Osteocyte (in vitro differentiated cells): ENCODE measurements around the gene CLDN2. TPM values are rescaled to one million over a fixed set of nuclear protein-coding genes. Genes with fewer than 3 reads are reported as not detected.

ENCODE experiments used
- DNase-seq: peaks from one replicate; pipeline ENCODE4 v3.0.0; 2021; ENCODE audit warnings: mixed read lengths; ENCODE audit not compliant: unreplicated experiment; ENCODE audit errors: extremely low spot score
- H3K27ac Mint-ChIP-seq: one replicate; pipeline ENCODE4 v1.8.0; 2021; ENCODE audit warnings: mild to moderate bottlenecking, mixed read lengths; ENCODE audit not compliant: unreplicated experiment
- H3K27me3 Mint-ChIP-seq: one replicate; pipeline ENCODE4 v1.8.0; 2021; ENCODE audit warnings: mixed read lengths; ENCODE audit not compliant: unreplicated experiment
- H3K36me3 Mint-ChIP-seq: one replicate; pipeline ENCODE4 v1.8.0; 2021; ENCODE audit warnings: mixed read lengths; ENCODE audit not compliant: unreplicated experiment
- H3K4me1 Mint-ChIP-seq: one replicate; pipeline ENCODE4 v1.8.0; 2021; ENCODE audit warnings: mixed read lengths; ENCODE audit not compliant: unreplicated experiment
- H3K4me3 Mint-ChIP-seq: one replicate; pipeline ENCODE4 v1.8.0; 2021; ENCODE audit warnings: mild to moderate bottlenecking, moderate library complexity, mixed read lengths; ENCODE audit not compliant: unreplicated experiment
- H3K9me3 Mint-ChIP-seq: one replicate; pipeline ENCODE4 v1.8.0; 2021; ENCODE audit warnings: mixed read lengths; ENCODE audit not compliant: unreplicated experiment
- CTCF ChIP-seq: fragments of 200-600 bp; sonication (generic); IDR thresholded peaks from 2 replicates; pipeline ENCODE4 v1.5.0; 2021; ENCODE audit warnings: antibody characterized with exemption, mild to moderate bottlenecking, moderate library complexity
- total RNA-seq: library from RNA; stranded (reverse); gene quantifications from 2 replicates; pipeline ENCODE4 v1.2.1, GENCODE V29; 2021

CLDN2 gene
- total RNA-seq, 1 donor from 2014 or later: 0.11 TPM

- DNase-seq: no peak
- Mint-ChIP-seq H3K27me3 (no peaks in the 10 kb centered on the region), H3K36me3 (no peaks in the 10 kb centered on the region), H3K4me1 (peaks cover 30% of the 10 kb centered on the region), H3K27ac (no peak overlapping the region), H3K4me3 (no peak overlapping the region), H3K9me3 (no peaks in the 10 kb centered on the region)
- TF ChIP-seq CTCF: no peak
Observed at GRCh38 chrX:106899276-106899675, 20.9 kb upstream of the CLDN2 start.

- Mint-ChIP-seq H3K36me3 (no peaks in the 10 kb centered on the region), H3K4me3 (no peak overlapping the region), H3K27ac (no peak overlapping the region), H3K9me3 (no peaks in the 10 kb centered on the region), H3K4me1 (peaks cover 33% of the 10 kb centered on the region), H3K27me3 (no peaks in the 10 kb centered on the region)
- no peak for TF ChIP-seq CTCF
- no peak for DNase-seq
Observed at GRCh38 chrX:106899841-106900240, 20.4 kb upstream of the CLDN2 start.

- Mint-ChIP-seq H3K27ac (no peak overlapping the region), H3K4me3 (no peak overlapping the region), H3K36me3 (no peaks in the 10 kb centered on the region), H3K27me3 (no peaks in the 10 kb centered on the region), H3K4me1 (peaks cover 20% of the 10 kb centered on the region), H3K9me3 (no peaks in the 10 kb centered on the region)
- no peak for TF ChIP-seq CTCF
- DNase-seq: no peak
Observed at GRCh38 chrX:106901341-106901740, 18.9 kb upstream of the CLDN2 start.

- Mint-ChIP-seq H3K4me3 (no peak overlapping the region), H3K4me1 (peaks cover 24% of the 10 kb centered on the region), H3K9me3 (no peaks in the 10 kb centered on the region), H3K27ac (no peak overlapping the region), H3K27me3 (no peaks in the 10 kb centered on the region), H3K36me3 (no peaks in the 10 kb centered on the region)
- no peak for DNase-seq
- TF ChIP-seq CTCF: no peak
Observed at GRCh38 chrX:106901781-106902219, 18.4 kb upstream of the CLDN2 start.

GRCh38 chrX:106902684-106903083 is 17.5 kb upstream of the CLDN2 start:
- no peaks in the 10 kb centered on the region for H3K27me3 Mint-ChIP-seq
- no peak for DNase-seq
- no peaks in the 10 kb centered on the region for H3K9me3 Mint-ChIP-seq
- H3K4me3 Mint-ChIP-seq: no peak overlapping the region
- no peaks in the 10 kb centered on the region for H3K36me3 Mint-ChIP-seq
- no peak overlapping the region for H3K27ac Mint-ChIP-seq
- TF ChIP-seq CTCF: no peak
- peaks cover 24% of the 10 kb centered on the region for H3K4me1 Mint-ChIP-seq
